Measurements from ENCODE around the gene HSPE1. TPM values are rescaled to one million over a fixed set of nuclear protein-coding genes. Genes with fewer than 3 reads are reported as not detected.

Gene HSPE1
- total and polyA plus RNA-seq, 2 of the 8 experiments (the other 6 are each of a cell fraction or from before 2014, with no cell fraction given) = 206 to 377 TPM

DNA sequence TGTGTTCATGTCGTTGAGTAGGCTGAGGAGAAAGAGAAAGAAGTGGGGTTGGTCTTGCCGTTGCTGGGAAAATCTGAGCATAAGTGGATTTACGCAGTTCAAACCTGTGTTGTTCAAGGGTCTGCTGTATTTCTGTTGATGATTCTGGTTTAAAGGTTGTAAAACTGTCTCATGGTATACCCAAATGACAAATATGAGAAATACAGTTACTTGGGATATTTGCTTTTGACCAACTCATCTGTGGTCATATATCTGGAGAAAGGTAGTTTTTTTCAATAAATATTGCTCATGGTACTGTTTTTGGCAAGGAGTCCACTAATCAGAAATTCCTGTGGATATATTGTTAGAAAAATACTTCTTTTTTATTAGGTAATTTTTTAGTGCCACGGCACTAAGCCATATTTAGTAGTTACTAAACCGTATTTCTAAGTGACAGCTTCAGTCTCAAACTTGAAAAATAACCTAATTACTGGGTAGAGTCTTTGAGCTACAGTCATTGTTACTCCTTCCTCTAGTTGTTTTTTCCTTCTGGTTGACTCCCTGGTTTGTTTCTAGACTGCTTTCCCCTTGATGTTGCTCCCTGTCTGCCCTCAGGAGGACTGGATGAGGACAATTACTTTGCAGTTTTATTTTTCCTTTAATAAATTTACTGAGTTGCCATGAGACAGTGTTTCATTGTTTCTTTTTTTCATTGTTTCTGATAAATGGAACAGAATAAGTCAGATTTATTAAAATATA, 47.2 kb downstream of the HSPE1 start (continued):
- TF ChIP-seq CTCF (IDR thresholded peaks at IDR 0.05; ENCODE audit: control extremely low read depth in 1 of 3, insufficient read depth in 1 of 3, low read depth in 1 of 3, low read length in 3 of 3) (no peak), RBBP5 (IDR thresholded peaks at IDR 0.05; ENCODE audit: borderline replicate concordance, low read depth, low read length) (no peak), MAFK (IDR thresholded peaks at IDR 0.05; ENCODE audit: low read depth, low read length) (no peak), EZH2 (IDR thresholded peaks at IDR 0.05; ENCODE audit: low read depth, low read length, severe bottlenecking) (no peak), BRCA1 (IDR thresholded peaks at IDR 0.05; ENCODE audit: low read depth, low read length) (no peak), SAP30 (IDR thresholded peaks at IDR 0.05; ENCODE audit: insufficient read depth, insufficient replicate concordance, low read length) (no peak)
- TF ChIP-seq, protein P1, sequence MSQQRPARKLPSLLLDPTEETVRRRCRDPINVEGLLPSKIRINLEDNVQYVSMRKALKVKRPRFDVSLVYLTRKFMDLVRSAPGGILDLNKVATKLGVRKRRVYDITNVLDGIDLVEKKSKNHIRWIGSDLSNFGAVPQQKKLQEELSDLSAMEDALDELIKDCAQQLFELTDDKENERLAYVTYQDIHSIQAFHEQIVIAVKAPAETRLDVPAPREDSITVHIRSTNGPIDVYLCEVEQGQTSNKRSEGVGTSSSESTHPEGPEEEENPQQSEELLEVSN (IDR thresholded peaks at IDR 0.05) = no peak
